Measurements from ENCODE around the gene FNTB. TPM values are rescaled to one million over a fixed set of nuclear protein-coding genes. Genes with fewer than 3 reads are reported as not detected.

FNTB gene
- total and polyA plus RNA-seq, 9 of the 15 experiments (the other 6 are each of a cell fraction or from before 2014, with no cell fraction given): 6.9 to 23.2 (median 12.2) TPM

GRCh38 chr14:65042731-65043372 is 56.2 kb downstream of the FNTB start (continued):
- TF ChIP-seq ZNF518B (CRISPR knock-in tag; IDR thresholded peaks at IDR 0.05) (no peak), ERF (CRISPR knock-in tag; IDR thresholded peaks at IDR 0.05) (no peak), ZFX (CRISPR knock-in tag; IDR thresholded peaks at IDR 0.05) (no peak; the same call in 1 of the 2 replicates), KAT8 (IDR thresholded peaks at IDR 0.05; ENCODE audit: low read depth) (no peak), FOXJ2 (tag; IDR thresholded peaks at IDR 0.05) (no peak), ZNF140 (CRISPR knock-in tag; IDR thresholded peaks at IDR 0.05) (no peak), ZNF76 (CRISPR knock-in tag; IDR thresholded peaks at IDR 0.05; ENCODE audit: borderline replicate concordance) (no peak), ZFP91 (CRISPR knock-in tag; IDR thresholded peaks at IDR 0.05) (no peak), C11orf30 (IDR thresholded peaks at IDR 0.05; ENCODE audit: low read depth) (no peak), ATF6 (CRISPR knock-in tag; IDR thresholded peaks at IDR 0.05) (no peak), DMBX1 (CRISPR knock-in tag; IDR thresholded peaks at IDR 0.05; ENCODE audit: borderline replicate concordance) (peak; percentile 48; the same call in 1 of the 2 replicates), HES1 (IDR thresholded peaks at IDR 0.05; ENCODE audit: low read depth) (peak; percentile 83), ADNP (tag; IDR thresholded peaks at IDR 0.05) (0 out of 2 replicates have a peak, but pooled peaks have one; percentile 30), FOXA3 (CRISPR knock-in tag; conservative IDR thresholded peaks at IDR 0.05 in 1 of 2, IDR thresholded peaks at IDR 0.05 in 1 of 2) (0 out of 4 replicates have a peak, but pooled peaks of 1 of the 2 experiments have one; percentile 4), ZNF311 (CRISPR knock-in tag; IDR thresholded peaks at IDR 0.05) (no peak; the same call in 1 of the 2 replicates), PRPF4 (IDR thresholded peaks at IDR 0.05; ENCODE audit: insufficient read depth, low read depth, low read length, poor library complexity, severe bottlenecking) (no peak), ZNF124 (CRISPR knock-in tag; IDR thresholded peaks at IDR 0.05) (no peak)

All from K562 (cell line).